Activated CD4-positive, alpha-beta T cell treated with anti-CD3 and anti-CD28 coated beads, Interleukin-2, amount 50 U/mL, for 24 hours (primary cell): Measurements from ENCODE around the gene OR2F1.
"Not testable (repeated sequence)": the region's sequence is repeated elsewhere in the genome, so short reads cannot be mapped to it uniquely, and the experiment has no call there.

Source experiments
- DNase-seq, 2 donors: peaks; one replicate each; pipeline ENCODE4 v3.0.0-alpha.2; 2020; ENCODE audit warnings: low read depth in 1 of 2, low spot score in 1 of 2

OR2F1 gene

GRCh38 chr7:144006029-144006691 lies 51.5 kb downstream of the OR2F1 start:
- no peak for DNase-seq

GRCh38 chr7:144006692-144007042 lies 52.0 kb downstream of the OR2F1 start:
- no peak for DNase-seq

- no peak for DNase-seq
Measured at GRCh38 chr7:144009361-144009760, 54.7 kb downstream of the OR2F1 start.

GRCh38 chr7:144010061-144010460 lies 55.4 kb downstream of the OR2F1 start:
- DNase-seq = not testable (repeated sequence)

GRCh38 chr7:144010821-144011220 lies 56.2 kb downstream of the OR2F1 start:
- not testable (repeated sequence) for DNase-seq

- DNase-seq = no peak
Measured at GRCh38 chr7:144011458-144012230, 57.0 kb downstream of the OR2F1 start.
